Caco-2 (cell line): ENCODE data around the gene FOXP4. TPM values are rescaled to one million over a fixed set of nuclear protein-coding genes. Genes with fewer than 3 reads are reported as not detected.

ENCODE experiments used
- BruUV-seq: library from RNA; stranded (reverse); fragments of 400-500 nt; replicated peaks from 2 replicates; lab custom pipeline; 2021; lab: Mats Ljungman, UMichigan
- CTCF ChIA-PET: fragments of 300-600 bp; sonication (Branson Sonifier 250); formaldehyde crosslinking; loops from one replicate; lab custom pipeline; 2022; ENCODE audit warnings: antibody characterized with exemption; lab: Charles Lee
- POLR2A ChIA-PET: fragments of 300-600 bp; sonication (Branson Sonifier 250); formaldehyde crosslinking; loops from one replicate; lab custom pipeline; 2022; ENCODE audit warnings: antibody characterized with exemption; lab: Charles Lee
- DNase-seq, 2 experiments: peaks; one replicate each; pipeline versions ENCODE4 v3.0.0 to v3.0.0-alpha.2; 2020 to 2022
- H3K27me3 ChIP-seq: replicated peaks from 2 replicates; pipeline ENCODE4 v1.6.0; 2011; ENCODE audit warnings: low read length; ENCODE audit not compliant: control insufficient read depth, insufficient read depth
- H3K36me3 ChIP-seq: 2 replicates; pipeline ENCODE4 v1.5.1; 2011; ENCODE audit warnings: low read length; ENCODE audit not compliant: control insufficient read depth, insufficient read depth
- H3K4me1 ChIP-seq: fragments of 250-450 bp; sonication (Bioruptor Pico); 2 replicates; pipeline ENCODE4 v1.5.1; 2020; ENCODE audit warnings: mild to moderate bottlenecking
- H3K4me3 ChIP-seq: 2 replicates; pipeline ENCODE4 v1.5.1; 2011; ENCODE audit warnings: low read depth, mild to moderate bottlenecking, control low read depth, low read length
- H3K9me3 ChIP-seq: fragments of 250-450 bp; sonication (Bioruptor Pico); 2 replicates; pipeline ENCODE4 v1.5.1; 2020; ENCODE audit warnings: mild to moderate bottlenecking, moderate library complexity
- H3K27ac Mint-ChIP-seq: one replicate; pipeline ENCODE4 v1.8.0; 2022; ENCODE audit warnings: mixed read lengths; ENCODE audit not compliant: unreplicated experiment
- H3K27me3 Mint-ChIP-seq: one replicate; pipeline ENCODE4 v1.8.0; 2022; ENCODE audit warnings: mixed read lengths; ENCODE audit not compliant: insufficient read depth, unreplicated experiment
- H3K36me3 Mint-ChIP-seq: one replicate; pipeline ENCODE4 v1.8.0; 2022; ENCODE audit warnings: mild to moderate bottlenecking, mixed read lengths; ENCODE audit not compliant: insufficient read depth, unreplicated experiment
- H3K4me1 Mint-ChIP-seq: one replicate; pipeline ENCODE4 v1.8.0; 2022; ENCODE audit warnings: low read depth, mixed read lengths; ENCODE audit not compliant: unreplicated experiment
- H3K4me3 Mint-ChIP-seq: one replicate; pipeline ENCODE4 v1.8.0; 2022; ENCODE audit warnings: mild to moderate bottlenecking, moderate library complexity, mixed read lengths; ENCODE audit not compliant: unreplicated experiment
- H3K9me3 Mint-ChIP-seq: one replicate; pipeline ENCODE4 v1.8.0; 2022; ENCODE audit warnings: mixed read lengths; ENCODE audit not compliant: unreplicated experiment
- CTCF ChIP-seq, 2 experiments: fragments of 200-600 bp in 1 of 2; IDR thresholded peaks; 1 replicate in 1 of 2; 2 replicates in 1 of 2; pipeline versions ENCODE4 v1.5.1 to v1.8.0; 2011 to 2022; ENCODE audit warnings: antibody characterized with exemption in 1 of 2, control low read depth in 1 of 2, inconsistent platforms in 1 of 2, low read depth in 1 of 2, low read length in 1 of 2, mild to moderate bottlenecking in 1 of 2, moderate library complexity in 1 of 2; ENCODE audit not compliant: insufficient read depth in 1 of 2, severe bottlenecking in 1 of 2, unreplicated experiment in 1 of 2
- intact Hi-C: fragments of 100-400 bp; cut with micrococcal nuclease; formaldehyde crosslinking; loops from one replicate; pipeline ENCODE4 v1.10.0; 2022; ENCODE audit not compliant: unreplicated experiment
- total RNA-seq: library from RNA; stranded (reverse); gene quantifications from 2 replicates; pipeline ENCODE4 v1.2.3, GENCODE V29; 2022

Gene FOXP4
- total RNA-seq, 1 experiment from 2014 or later, result 117 TPM

- no TSS peak for BruUV-seq
- intact Hi-C loops, result loop anchor here (1.0 to 2.0 kb wide), 2 partner anchors 38 to 65 kb away; partner anchors contain the start of gene FOXP4
- Mint-ChIP-seq H3K27ac (peak overlapping the region; percentile 11), H3K9me3 (no peaks in the 10 kb centered on the region), H3K4me1 (peaks cover 28% of the 10 kb centered on the region), H3K36me3 (peaks cover 86% of the 10 kb centered on the region), H3K27me3 (no peaks in the 10 kb centered on the region), H3K4me3 (peak overlapping the region; percentile 9)
- H3K36me3 ChIP-seq, result peaks cover 19% of the 10 kb centered on the region
- peaks cover 54% of the 10 kb centered on the region for H3K4me1 ChIP-seq
- ChIA-PET POLR2A (no interaction called here), CTCF (interaction anchor here (0.5 to 1.7 kb wide), 4 partner anchors 9 to 217 kb away, joined by 3 to 8 read pairs (median 4); no protein-coding TSS in a partner anchor)
- no peaks in the 10 kb centered on the region for H3K27me3 ChIP-seq
- no peaks in the 10 kb centered on the region for H3K9me3 ChIP-seq
- no peak overlapping the region for H3K4me3 ChIP-seq
- no peak for TF ChIP-seq CTCF (IDR thresholded peaks at IDR 0.05; ENCODE audit: insufficient read depth in 1 of 2, low read depth in 1 of 2, low read length in 1 of 2, severe bottlenecking in 1 of 2, unreplicated experiment in 1 of 2)
- peak; percentile 88 to 91 for DNase-seq
Measured at GRCh38 chr6:41584668-41585205, 38.6 kb downstream of the FOXP4 start.

GRCh38 chr6:41585605-41586004 lies 39.4 kb downstream of the FOXP4 start:
- no TSS peak for BruUV-seq
- intact Hi-C loops, result loop anchor here (1.0 to 2.0 kb wide), 2 partner anchors 39 to 66 kb away; partner anchors contain the start of gene FOXP4
- Histone ChIP-seq H3K4me1 (peaks cover 49% of the 10 kb centered on the region), H3K4me3 (no peak overlapping the region), H3K36me3 (peaks cover 19% of the 10 kb centered on the region), H3K27me3 (no peaks in the 10 kb centered on the region), H3K9me3 (no peaks in the 10 kb centered on the region)
- H3K4me1 Mint-ChIP-seq, result peaks cover 33% of the 10 kb centered on the region
- no peaks in the 10 kb centered on the region for H3K9me3 Mint-ChIP-seq
- DNase-seq, result no peak
- POLR2A ChIA-PET, result no interaction called here
- H3K36me3 Mint-ChIP-seq, result peaks cover 84% of the 10 kb centered on the region
- no peaks in the 10 kb centered on the region for H3K27me3 Mint-ChIP-seq
- CTCF ChIA-PET, result interaction anchor here (1.0 to 1.7 kb wide), 5 partner anchors 17 to 217 kb away, joined by 3 to 10 read pairs (median 4); no protein-coding TSS in a partner anchor
- peak overlapping the region; percentile 88 for H3K27ac Mint-ChIP-seq
- H3K4me3 Mint-ChIP-seq, result no peak overlapping the region
- no peak for TF ChIP-seq CTCF (IDR thresholded peaks at IDR 0.05; ENCODE audit: insufficient read depth in 1 of 2, low read depth in 1 of 2, low read length in 1 of 2, severe bottlenecking in 1 of 2, unreplicated experiment in 1 of 2)

GRCh38 chr6:41586252-41587007 lies 40.2 kb downstream of the FOXP4 start:
- ChIA-PET CTCF (interaction anchor here (1.0 kb wide), 2 partner anchors 46 to 74 kb away, joined by 3 to 10 read pairs; no protein-coding TSS in a partner anchor), POLR2A (no interaction called here)
- H3K4me1 ChIP-seq, result peaks cover 40% of the 10 kb centered on the region
- peaks cover 16% of the 10 kb centered on the region for H3K36me3 ChIP-seq
- no peaks in the 10 kb centered on the region for H3K27me3 ChIP-seq
- Mint-ChIP-seq H3K36me3 (peaks cover 87% of the 10 kb centered on the region), H3K4me1 (peaks cover 38% of the 10 kb centered on the region), H3K4me3 (no peak overlapping the region), H3K27me3 (no peaks in the 10 kb centered on the region), H3K27ac (peak overlapping the region; percentile 88), H3K9me3 (no peaks in the 10 kb centered on the region)
- intact Hi-C loops, result no loop called here
- no TSS peak for BruUV-seq
- H3K9me3 ChIP-seq, result no peaks in the 10 kb centered on the region
- no peak for TF ChIP-seq CTCF (IDR thresholded peaks at IDR 0.05; ENCODE audit: insufficient read depth in 1 of 2, low read depth in 1 of 2, low read length in 1 of 2, severe bottlenecking in 1 of 2, unreplicated experiment in 1 of 2)
- H3K4me3 ChIP-seq, result no peak overlapping the region
- no peak for DNase-seq
